ENCODE data around the gene SNX33.
"Not testable (repeated sequence)": the region's sequence is repeated elsewhere in the genome, so short reads cannot be mapped to it uniquely, and the experiment has no call there.

DNA sequence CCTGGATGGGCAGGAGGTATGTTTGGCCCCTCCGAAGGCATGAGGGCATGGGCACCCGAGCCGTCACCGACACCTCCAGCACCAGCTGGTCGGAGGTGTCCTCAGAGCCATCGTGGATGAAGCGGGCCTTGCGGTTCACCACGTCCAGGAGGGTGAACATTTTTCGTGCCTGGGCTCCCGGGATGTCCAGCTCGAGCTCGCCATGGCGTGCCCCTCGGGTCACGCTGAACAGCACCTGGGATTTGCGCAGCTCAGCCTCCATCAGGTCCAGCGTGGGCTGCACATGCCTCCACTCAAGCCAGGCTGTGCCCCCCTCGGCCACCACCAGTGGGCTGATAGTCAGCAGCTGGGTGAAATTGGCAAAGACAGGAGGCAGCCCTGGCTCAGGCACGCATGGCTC lies 41.7 kb downstream of the SNX33 start:
- TF ChIP-seq, protein P1, sequence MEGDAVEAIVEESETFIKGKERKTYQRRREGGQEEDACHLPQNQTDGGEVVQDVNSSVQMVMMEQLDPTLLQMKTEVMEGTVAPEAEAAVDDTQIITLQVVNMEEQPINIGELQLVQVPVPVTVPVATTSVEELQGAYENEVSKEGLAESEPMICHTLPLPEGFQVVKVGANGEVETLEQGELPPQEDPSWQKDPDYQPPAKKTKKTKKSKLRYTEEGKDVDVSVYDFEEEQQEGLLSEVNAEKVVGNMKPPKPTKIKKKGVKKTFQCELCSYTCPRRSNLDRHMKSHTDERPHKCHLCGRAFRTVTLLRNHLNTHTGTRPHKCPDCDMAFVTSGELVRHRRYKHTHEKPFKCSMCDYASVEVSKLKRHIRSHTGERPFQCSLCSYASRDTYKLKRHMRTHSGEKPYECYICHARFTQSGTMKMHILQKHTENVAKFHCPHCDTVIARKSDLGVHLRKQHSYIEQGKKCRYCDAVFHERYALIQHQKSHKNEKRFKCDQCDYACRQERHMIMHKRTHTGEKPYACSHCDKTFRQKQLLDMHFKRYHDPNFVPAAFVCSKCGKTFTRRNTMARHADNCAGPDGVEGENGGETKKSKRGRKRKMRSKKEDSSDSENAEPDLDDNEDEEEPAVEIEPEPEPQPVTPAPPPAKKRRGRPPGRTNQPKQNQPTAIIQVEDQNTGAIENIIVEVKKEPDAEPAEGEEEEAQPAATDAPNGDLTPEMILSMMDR (conservative IDR thresholded peaks at IDR 0.05; ENCODE audit: low read length): not testable (repeated sequence)
- not testable (repeated sequence) for TF ChIP-seq EZH2phosphoT487 (IDR thresholded peaks at IDR 0.05; ENCODE audit: borderline replicate concordance, low read depth, low read length)

Data from OCI-LY7 (cell line).